ENCODE measurements around the gene AKNAD1. TPM values are rescaled to one million over a fixed set of nuclear protein-coding genes. Genes with fewer than 3 reads are reported as not detected.

AKNAD1 gene
- total RNA-seq, 1 experiment from 2014 or later, result not detected

DNA sequence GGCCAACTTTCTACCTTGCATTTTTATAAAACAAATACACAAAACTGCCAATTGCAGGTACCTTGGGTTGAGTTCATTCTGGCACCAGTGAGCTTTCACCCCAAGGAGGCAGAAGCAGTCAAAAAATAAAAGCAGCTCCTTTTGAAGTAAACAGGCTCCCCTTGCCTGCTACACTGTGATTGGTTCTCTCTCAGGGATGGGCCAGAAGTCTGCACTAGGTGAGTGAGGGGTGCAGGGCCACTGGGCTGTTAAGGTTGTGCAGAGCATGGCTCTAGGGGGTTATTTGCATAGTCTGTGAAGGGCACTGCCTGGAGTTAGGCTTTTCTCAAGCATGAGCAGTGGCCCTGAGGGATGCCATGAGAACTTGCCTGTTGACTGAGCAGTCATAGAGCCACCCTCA is 39.1 kb downstream of the AKNAD1 start:
- DNase-seq, result no peak
- no peaks in the 10 kb centered on the region for H3K4me1 Mint-ChIP-seq (ENCODE audit: low read depth, unreplicated experiment)
- TF ChIP-seq, protein P1, sequence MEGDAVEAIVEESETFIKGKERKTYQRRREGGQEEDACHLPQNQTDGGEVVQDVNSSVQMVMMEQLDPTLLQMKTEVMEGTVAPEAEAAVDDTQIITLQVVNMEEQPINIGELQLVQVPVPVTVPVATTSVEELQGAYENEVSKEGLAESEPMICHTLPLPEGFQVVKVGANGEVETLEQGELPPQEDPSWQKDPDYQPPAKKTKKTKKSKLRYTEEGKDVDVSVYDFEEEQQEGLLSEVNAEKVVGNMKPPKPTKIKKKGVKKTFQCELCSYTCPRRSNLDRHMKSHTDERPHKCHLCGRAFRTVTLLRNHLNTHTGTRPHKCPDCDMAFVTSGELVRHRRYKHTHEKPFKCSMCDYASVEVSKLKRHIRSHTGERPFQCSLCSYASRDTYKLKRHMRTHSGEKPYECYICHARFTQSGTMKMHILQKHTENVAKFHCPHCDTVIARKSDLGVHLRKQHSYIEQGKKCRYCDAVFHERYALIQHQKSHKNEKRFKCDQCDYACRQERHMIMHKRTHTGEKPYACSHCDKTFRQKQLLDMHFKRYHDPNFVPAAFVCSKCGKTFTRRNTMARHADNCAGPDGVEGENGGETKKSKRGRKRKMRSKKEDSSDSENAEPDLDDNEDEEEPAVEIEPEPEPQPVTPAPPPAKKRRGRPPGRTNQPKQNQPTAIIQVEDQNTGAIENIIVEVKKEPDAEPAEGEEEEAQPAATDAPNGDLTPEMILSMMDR (IDR thresholded peaks at IDR 0.05; ENCODE audit: insufficient read depth in 1 of 2, low read depth in 1 of 2, low read length in 1 of 2, severe bottlenecking in 1 of 2, unreplicated experiment in 1 of 2), result no peak
- no peaks in the 10 kb centered on the region for H3K36me3 ChIP-seq (ENCODE audit: control insufficient read depth, insufficient read depth, low read length)
- H3K27me3 ChIP-seq (replicated peaks; ENCODE audit: control insufficient read depth, insufficient read depth, low read length), result no peaks in the 10 kb centered on the region
- H3K4me3 ChIP-seq (ENCODE audit: low read depth, low read length), result no peak overlapping the region
- H3K36me3 Mint-ChIP-seq (ENCODE audit: insufficient read depth, unreplicated experiment), result no peaks in the 10 kb centered on the region
- POLR2A ChIA-PET, result no interaction called here
- CTCF ChIA-PET, result no interaction called here
- no peak overlapping the region for H3K27ac Mint-ChIP-seq (ENCODE audit: unreplicated experiment)
- no peaks in the 10 kb centered on the region for H3K27me3 Mint-ChIP-seq (ENCODE audit: insufficient read depth, unreplicated experiment)
- no peaks in the 10 kb centered on the region for H3K9me3 Mint-ChIP-seq (ENCODE audit: unreplicated experiment)
- H3K4me1 ChIP-seq, result 0 out of 2 replicates have a peak, but pooled peaks cover 3% of the 10 kb centered on the region
- no peaks in the 10 kb centered on the region for H3K9me3 ChIP-seq
- no TSS peak for BruUV-seq (replicated peaks)
- intact Hi-C loops (cut with micrococcal nuclease; ENCODE audit: unreplicated experiment), result no loop called here
- H3K4me3 Mint-ChIP-seq (ENCODE audit: unreplicated experiment), result no peak overlapping the region

DNA sequence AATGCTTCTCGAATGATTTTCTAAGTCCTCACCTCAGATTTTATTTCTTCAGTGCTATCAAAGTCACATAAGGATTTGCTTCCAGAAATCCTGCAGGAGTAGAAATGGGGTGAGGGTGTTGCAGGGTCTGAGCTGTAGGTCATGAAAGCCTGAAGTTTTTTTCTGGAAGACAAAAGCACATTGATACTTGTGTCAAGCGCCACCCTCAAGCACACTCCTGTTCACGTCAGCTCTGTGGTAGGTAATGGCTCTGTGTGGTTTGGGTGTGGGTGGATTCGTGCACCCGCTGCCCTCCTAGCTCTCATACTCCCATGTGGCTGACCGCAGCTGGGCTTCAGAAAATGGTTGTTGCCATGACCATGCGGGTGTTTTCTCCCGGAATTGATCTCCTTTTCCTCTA is 39.9 kb downstream of the AKNAD1 start:
- Histone ChIP-seq H3K4me3 (ENCODE audit: low read depth, low read length) (no peak overlapping the region), H3K4me1 (0 out of 2 replicates have a peak, but pooled peaks cover 3% of the 10 kb centered on the region), H3K9me3 (no peaks in the 10 kb centered on the region), H3K27me3 (replicated peaks; ENCODE audit: control insufficient read depth, insufficient read depth, low read length) (no peaks in the 10 kb centered on the region), H3K36me3 (ENCODE audit: control insufficient read depth, insufficient read depth, low read length) (no peaks in the 10 kb centered on the region)
- Mint-ChIP-seq H3K36me3 (ENCODE audit: insufficient read depth, unreplicated experiment) (no peaks in the 10 kb centered on the region), H3K27ac (ENCODE audit: unreplicated experiment) (no peak overlapping the region), H3K9me3 (ENCODE audit: unreplicated experiment) (no peaks in the 10 kb centered on the region), H3K27me3 (ENCODE audit: insufficient read depth, unreplicated experiment) (no peaks in the 10 kb centered on the region), H3K4me1 (ENCODE audit: low read depth, unreplicated experiment) (no peaks in the 10 kb centered on the region), H3K4me3 (ENCODE audit: unreplicated experiment) (no peak overlapping the region)
- POLR2A ChIA-PET, result interaction anchor here (0.7 kb wide), 1 partner anchor 70 kb away, joined by 9 read pairs; the partner anchor contains the start of gene STXBP3
- DNase-seq, result no peak
- intact Hi-C loops (cut with micrococcal nuclease; ENCODE audit: unreplicated experiment), result no loop called here
- TF ChIP-seq, protein P1 (IDR thresholded peaks at IDR 0.05; ENCODE audit: insufficient read depth in 1 of 2, low read depth in 1 of 2, low read length in 1 of 2, severe bottlenecking in 1 of 2, unreplicated experiment in 1 of 2), result no peak
- CTCF ChIA-PET, result interaction anchor here (0.7 to 1.0 kb wide), 2 partner anchors 125 to 146 kb away, joined by 3 read pairs; partner anchors contain the start of genes CLCC1 and PRPF38B
- no TSS peak for BruUV-seq (replicated peaks)

DNA sequence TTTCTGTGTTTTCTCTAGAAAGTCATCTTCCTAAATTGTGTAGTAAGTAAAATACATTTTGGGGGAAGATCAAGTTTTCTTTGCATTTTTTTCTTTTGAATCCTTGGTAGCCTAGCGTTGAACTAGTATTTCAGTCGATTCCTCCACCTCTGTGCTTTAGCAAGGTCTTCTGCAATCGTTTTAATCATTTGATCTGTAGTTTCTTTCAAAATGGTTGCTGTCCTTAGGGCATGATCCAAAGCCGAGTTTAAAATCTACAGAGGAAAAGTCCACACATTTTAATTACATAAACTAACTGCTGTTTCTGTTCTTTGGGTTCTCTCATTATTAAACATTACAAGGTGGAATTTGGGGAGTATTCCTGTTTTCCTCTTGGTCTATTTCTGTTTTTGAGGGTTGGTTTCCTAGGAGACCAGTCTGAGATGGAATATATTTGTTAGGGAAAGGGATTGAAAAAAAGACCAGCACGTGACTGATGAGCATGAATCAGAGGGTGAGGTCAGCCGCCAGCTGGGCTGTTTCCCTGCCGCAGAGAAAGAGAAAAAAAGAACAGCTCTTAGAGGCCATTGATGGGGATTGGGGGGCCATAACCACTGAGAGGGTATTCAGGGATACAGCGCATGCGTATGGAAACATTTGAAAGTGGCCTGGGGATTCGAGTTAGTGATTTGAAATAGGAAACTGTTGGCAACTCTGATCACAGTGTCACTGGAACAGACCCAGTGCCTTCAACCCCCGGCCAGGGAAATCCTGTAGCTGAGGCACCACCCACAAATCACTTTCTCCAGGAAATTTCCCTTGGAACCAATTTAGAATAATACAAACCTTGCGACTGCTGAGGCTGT is 40.6 kb downstream of the AKNAD1 start:
- intact Hi-C loops (cut with micrococcal nuclease; ENCODE audit: unreplicated experiment), result no loop called here
- BruUV-seq (replicated peaks), result no TSS peak
- TF ChIP-seq, protein P1 (IDR thresholded peaks at IDR 0.05; ENCODE audit: insufficient read depth in 1 of 2, low read depth in 1 of 2, low read length in 1 of 2, severe bottlenecking in 1 of 2, unreplicated experiment in 1 of 2), result no peak

More for the DNA sequence above, 40.6 kb downstream of the AKNAD1 start:
- H3K36me3 ChIP-seq (ENCODE audit: control insufficient read depth, insufficient read depth, low read length), result no peaks in the 10 kb centered on the region
- no peak overlapping the region for H3K4me3 ChIP-seq (ENCODE audit: low read depth, low read length)
- Mint-ChIP-seq H3K9me3 (ENCODE audit: unreplicated experiment) (no peaks in the 10 kb centered on the region), H3K36me3 (ENCODE audit: insufficient read depth, unreplicated experiment) (no peaks in the 10 kb centered on the region), H3K4me3 (ENCODE audit: unreplicated experiment) (peak overlapping the region; percentile 45), H3K27me3 (ENCODE audit: insufficient read depth, unreplicated experiment) (no peaks in the 10 kb centered on the region), H3K27ac (ENCODE audit: unreplicated experiment) (peak overlapping the region; percentile 67), H3K4me1 (ENCODE audit: low read depth, unreplicated experiment) (no peaks in the 10 kb centered on the region)
- CTCF ChIA-PET, result interaction anchor here (0.7 to 1.0 kb wide), 2 partner anchors 124 to 147 kb away, joined by 3 read pairs; partner anchors contain the start of genes CLCC1 and PRPF38B
- H3K4me1 ChIP-seq, result 0 out of 2 replicates have a peak, but pooled peaks cover 3% of the 10 kb centered on the region
- POLR2A ChIA-PET, result interaction anchor here (0.7 kb wide), 1 partner anchor 70 kb away, joined by 9 read pairs; the partner anchor contains the start of gene STXBP3
- no peaks in the 10 kb centered on the region for H3K9me3 ChIP-seq
- no peaks in the 10 kb centered on the region for H3K27me3 ChIP-seq (replicated peaks; ENCODE audit: control insufficient read depth, insufficient read depth, low read length)
- DNase-seq, result no peak
